ENCODE measurements around the gene CUEDC1.

The CUEDC1 gene

DNA sequence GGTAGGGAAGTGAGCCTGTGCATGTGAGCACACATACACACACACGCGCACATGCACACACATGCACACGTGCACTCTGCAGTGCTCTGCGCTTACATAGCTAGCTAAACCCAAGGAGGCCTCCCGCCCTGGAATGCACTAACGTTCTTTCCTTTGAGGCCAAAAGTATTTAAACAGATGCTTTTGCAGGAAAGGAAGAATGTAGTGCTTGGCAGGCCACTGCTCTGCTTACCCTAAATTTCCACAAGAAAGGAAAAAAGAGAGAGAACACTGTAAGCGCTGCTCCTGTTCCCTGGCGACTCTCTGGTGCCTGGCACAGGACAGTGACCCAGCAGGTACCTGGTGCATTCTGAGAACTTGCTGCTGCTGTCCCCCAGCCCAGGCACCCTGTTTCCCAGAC, 74.1 kb downstream of the CUEDC1 start:
- no peak for DNase-seq (ENCODE audit: low read depth in 3 of 3, low spot score in 1 of 3)

DNA sequence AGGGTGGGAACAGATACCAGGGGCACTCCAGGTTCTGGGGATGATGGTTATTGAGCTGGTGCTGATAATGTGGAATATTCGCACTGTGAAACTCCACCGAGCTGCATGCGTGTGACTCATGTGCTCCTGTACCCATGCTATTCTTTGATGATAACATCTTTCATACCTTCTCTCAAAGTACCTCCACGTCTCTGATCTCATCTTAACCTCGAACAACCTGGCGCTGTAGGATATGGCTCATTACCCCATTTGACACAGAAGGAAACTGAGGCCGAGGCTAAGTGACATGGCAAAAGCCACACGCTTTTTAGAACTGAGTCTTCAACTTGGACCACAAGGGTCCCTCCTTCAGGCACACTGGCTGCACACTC, 75.1 kb downstream of the CUEDC1 start:
- DNase-seq (ENCODE audit: low read depth in 3 of 3, low spot score in 1 of 3), result no peak

DNA sequence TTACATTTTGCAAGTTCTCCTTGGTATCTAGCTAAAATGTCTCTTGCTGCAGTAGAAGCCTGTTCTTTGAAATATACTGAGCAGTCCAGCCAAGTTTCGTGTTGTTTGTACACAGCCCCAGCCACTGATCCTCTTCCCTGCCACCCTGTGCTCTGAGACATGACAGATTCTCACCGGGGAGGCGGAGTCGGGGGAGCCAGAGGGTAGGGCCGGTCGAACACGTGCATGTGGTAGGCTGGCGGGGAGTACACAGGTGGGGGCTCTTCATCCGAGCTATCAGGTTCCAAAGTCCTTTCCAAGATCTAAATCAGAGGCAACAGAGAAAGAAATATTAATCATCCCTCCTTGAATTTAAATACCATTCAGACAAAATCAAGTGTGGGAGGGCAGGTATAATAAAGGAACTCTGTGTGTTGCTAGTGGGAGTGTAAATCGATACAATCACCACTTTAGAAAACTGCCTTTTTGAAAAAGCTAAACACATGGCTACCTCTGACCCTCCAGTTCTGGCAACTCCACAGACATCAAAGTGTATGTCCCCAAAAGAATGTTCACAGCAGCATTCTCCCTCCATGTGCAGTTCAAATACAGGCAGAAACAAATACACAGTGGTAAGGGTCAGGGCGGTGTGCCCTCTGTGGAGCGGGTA, 75.7 kb downstream of the CUEDC1 start:
- DNase-seq (ENCODE audit: low read depth in 3 of 3, low spot score in 1 of 3), result no peak

DNA sequence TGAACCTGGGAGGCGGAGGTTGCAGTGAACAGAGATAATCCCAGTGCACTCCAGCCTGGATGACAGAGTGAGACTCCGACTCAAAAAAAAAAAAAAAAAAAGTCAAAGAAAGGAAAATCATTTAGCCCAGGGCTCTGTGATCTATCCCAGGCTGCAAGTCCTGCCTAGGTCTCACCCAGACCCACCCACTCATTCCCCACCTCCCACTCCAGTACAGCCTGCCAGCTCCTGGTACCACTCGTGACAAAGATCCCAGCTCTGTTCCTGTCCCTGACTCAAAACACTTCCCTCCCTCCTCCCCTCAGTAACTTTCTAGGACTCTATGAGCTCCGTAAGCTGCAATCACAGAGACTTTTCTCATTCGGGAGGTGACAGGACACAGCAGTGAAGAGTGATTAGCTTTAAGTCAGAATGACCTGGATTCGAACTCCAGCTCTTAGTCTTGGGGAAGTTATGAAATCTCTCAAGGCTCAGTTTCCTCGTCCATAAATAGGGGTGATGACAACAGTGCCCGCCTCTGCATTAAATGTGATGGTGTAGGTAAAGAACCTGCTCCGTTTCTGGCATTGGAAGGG, 77.3 kb downstream of the CUEDC1 start:
- no peak for DNase-seq (ENCODE audit: low read depth in 3 of 3, low spot score in 1 of 3)

DNA sequence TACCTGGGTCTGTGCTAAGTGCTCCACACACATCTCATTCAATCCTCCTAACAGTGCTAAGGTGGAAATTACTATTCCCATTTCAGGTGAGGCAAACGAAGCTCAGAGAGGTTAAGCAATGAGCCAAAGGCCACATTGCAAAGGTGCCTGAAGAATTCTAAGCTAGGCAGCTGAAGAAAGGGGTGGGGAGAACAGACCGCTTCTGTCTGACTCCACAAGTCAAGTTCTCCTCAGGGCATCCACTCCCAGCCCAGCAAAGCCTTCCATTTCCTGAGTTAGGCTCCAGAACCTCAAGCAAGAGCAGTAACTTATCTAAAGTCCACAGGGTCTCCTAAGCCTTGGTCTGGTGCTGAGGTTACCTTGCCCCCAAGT, 78.4 kb downstream of the CUEDC1 start:
- DNase-seq (ENCODE audit: low read depth in 3 of 3, low spot score in 1 of 3), result no peak

DNA sequence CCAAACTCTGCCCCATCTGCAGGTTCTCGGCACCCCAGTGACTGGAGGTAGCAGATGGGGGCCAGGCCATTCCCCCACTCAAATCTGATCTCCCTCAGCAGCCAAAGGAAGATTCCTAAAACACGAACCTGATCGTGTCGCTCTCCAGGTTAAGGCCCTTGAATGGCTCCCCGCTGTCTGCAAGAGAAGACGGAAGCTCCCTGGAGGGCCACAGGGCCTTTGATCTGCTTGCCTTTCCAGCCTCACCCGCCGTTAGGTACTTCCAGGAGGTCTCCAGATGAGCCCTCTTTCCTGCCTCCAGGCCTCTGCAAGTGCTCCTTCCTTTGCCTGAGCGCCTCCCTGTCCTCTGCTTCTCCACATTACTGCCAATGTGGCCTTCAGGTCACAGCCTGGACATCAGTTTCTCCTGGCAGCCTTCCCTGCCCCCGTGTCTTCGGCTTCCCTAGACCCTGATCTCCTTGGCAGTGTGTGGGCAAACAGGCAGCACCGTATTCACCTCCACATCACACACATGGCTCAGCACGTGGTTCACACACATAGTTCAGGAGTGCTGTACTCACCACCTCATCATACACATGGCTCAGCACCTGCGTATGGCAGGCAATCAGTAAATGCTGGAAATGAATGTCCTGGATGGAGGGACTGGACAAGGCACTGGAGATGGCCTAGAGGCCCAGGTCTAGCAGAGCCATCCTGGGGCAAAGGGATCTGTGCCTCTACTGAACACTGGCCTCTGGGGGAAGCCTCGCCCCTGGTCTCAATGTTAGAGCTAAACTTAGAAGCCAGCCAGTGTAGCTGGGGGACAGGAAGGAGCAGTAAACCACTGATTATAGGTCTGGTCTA, 79.0 kb downstream of the CUEDC1 start:
- no peak for DNase-seq (ENCODE audit: low read depth in 3 of 3, low spot score in 1 of 3)

DNA sequence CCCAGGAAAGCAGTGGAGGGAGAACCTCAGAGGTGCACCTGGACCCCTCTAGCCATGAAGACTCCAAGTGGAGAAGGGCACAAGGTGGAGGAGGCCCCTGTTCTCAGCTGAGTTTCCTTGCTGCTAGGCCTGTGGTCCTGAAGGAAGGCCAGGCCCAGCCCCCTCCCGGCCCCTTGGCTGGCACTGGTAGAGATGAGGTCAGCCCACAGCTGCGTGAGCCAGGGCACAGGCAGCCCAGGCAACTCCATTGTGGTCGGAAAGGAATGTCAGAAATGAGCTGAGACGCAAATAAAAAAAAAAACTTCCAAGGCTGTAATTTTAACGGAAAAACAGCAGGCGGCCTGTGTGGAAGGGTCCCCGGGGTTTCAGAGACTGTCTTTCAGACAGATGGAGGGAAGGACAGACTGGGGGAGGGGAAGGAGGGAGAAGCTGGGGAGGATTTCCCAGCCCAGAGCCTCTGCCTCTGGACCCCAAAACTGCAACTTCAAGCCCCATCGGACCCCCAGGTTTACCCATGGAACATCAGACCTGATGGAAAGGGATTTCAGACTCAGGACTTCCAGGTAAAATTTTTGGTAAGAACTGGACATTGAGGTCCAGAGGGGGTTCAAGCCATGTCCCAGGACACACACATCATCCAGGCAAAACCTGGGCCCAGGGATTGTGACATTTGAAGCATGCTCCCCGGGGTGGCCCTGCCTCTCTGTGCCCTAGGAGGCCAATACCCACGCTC, 79.8 kb downstream of the CUEDC1 start:
- no peak for DNase-seq (ENCODE audit: low read depth in 3 of 3, low spot score in 1 of 3)

DNA sequence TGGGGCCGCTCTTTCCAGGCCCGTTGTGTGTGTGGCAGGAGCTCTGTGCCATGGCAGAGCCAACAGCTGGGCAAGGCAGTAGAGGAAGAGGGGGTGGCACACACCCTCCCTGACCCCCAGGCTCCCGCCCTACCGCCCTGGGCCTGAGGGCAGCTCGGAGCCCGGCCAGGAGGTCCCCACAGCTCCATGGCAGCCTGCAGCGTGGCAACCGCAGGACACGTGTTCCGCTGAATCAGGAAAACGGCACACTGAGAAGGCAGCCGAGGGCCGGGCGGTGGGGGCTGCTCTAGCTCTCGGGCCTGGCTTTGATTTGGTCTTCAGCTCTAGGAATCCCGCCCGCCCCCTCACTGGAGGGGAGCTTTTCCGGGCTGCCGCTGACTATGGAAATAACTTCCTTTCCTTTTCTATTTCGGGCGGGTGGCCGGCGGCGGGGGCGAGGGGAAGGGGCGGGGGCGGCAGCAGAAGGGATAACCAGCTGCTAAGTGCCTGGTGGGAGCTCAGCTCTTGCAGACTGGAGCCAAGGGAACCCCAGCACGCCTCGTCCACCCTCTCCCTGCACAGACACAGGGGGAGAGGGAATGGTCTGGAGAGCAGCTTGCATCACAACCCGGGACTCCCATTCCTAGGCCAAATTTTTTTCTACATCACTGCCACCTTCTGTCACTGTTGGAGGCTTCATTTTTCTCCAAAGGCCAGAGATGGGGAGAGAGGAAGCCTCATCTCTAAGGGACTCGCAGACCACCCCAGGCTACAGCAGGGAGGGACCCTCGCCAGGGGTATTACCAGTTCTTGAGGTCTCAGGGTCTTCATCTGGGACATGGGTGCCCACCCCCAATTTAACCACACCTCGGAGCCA, 80.5 kb downstream of the CUEDC1 start:
- no peak for DNase-seq (ENCODE audit: low read depth in 3 of 3, low spot score in 1 of 3)

DNA sequence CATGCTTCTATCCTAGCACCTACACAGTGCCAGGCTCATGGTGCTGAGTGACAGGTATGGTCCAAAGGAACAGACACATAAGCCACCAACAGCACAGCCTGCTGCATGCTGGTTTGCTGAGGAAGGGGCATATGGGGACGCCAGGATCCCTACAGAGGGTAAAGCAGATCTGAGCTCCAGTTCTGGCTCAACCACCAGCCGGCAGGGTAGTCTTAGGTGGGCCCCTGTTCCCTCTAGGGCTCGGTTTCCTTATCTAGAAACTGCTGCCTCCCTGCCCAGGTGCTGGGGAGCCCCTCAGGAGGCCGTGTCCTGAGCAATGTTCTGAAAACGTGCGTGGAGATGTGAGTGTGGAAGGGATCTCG, 81.2 kb downstream of the CUEDC1 start:
- DNase-seq (ENCODE audit: low read depth in 3 of 3, low spot score in 1 of 3), result no peak

DNA sequence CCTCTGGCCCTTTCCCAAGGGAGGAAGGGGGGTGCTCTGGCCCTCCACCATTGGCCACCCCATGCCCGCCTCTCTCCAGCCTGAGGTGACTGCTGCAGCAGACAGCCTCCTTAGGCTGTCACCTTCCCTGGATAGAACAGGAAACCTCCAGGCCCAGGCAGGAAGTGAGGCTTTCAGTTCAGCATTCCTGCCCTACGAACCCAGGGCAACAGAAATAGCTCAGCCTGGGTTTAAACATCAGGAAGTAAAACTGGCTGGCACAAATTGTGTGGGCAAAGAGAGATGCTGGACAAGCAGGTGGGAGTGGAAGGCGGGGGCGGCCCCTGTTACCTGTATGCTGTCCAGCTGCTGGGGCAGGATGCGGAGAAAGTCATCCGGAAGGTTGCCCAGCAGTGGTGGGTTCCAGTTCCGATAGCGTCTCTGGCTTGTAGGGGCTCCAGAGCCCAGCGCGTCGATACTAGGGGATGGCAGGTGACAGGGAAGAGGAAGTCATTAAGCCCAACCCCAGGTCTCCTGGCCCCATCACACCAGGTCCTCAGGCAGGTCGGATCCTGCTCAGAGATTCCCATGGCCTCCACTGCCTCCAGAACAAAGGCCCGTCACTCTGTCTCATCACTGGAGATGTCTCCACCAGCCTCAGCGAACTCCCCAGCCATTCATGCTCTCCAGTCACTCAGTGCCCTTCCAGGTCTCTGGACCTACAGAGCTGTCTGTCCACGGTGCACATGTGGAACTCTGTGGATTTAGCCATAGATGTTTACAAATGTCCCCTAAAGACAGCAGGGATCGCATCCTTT, 81.8 kb downstream of the CUEDC1 start:
- DNase-seq (ENCODE audit: low read depth in 3 of 3, low spot score in 1 of 3), result no peak

DNA sequence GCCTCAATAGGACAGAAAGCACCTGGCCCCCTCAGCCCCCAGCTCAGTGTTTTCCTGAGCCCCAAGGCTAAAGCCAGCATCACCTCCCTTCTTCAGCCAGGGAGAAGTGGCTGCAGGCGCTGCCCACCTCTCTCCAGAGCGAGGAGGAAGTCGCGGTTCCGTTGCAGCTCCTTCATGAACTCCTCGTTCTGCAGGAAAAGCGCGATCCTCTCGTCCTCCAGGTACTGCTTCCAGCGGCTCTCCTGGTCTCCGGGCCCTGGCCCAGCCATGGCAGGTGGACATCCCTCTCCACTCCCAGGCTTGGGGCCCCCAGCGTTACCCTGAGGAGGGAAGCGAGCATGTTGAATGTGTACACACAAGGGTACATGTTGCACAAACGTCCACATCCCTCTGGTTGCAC, 82.7 kb downstream of the CUEDC1 start:
- no peak for DNase-seq (ENCODE audit: low read depth in 3 of 3, low spot score in 1 of 3)

DNA sequence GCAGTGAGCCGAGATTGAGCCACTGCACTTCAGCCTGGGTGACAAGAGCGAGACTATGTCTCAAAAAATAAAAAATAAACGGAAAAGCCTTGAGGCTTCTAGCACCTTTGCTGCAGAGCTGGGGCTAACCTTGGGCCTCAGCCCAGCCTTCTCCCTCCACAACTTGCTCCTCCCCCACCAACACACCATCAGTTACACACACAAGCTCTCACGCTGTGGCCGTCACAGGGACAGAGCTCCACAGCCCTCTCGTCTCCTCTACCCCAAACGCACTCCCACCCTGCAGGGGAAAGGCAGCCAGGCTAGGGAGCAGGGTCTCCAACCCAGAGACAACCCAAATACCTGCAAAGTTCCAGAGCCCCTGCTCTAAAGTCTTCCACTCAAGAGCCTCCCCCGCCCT, 83.3 kb downstream of the CUEDC1 start:
- DNase-seq (ENCODE audit: low read depth in 3 of 3, low spot score in 1 of 3), result no peak

DNA sequence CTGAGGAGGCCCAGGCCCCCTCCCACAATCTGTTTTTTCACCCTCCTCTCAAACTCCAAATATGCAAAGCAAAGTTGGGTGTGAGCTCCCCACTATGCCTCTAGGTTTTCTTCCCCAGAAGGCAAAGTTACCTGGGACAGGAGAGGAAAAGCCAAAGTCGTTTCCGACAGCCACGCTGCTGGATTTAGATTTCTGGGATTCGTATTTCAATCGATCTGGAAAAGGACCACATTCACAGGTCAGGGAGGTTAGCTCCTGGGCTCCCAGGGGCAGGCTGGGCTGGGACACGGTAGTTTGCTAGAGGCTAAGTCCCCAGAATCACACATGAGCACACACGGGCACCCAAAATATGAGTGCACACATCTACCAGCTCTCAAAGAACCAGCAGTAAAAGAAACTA, 84.1 kb downstream of the CUEDC1 start:
- no peak for DNase-seq (ENCODE audit: low read depth in 3 of 3, low spot score in 1 of 3)

DNA sequence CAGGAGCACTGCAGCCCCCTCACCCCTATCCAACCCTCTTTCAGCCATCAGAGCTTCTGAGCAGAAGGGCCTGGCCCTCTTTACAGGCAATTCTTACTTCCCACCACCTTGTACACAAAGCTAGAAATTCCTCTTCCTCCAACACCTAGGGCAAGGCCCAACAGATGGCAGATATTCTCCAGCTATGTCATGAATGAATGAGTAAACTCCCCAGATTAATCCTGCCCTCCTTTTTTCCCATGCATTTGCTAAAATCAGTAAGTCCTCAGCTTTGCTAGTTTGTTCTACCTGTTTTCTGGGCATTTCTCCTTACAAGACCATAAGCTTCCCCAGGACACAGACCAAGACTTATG, 85.0 kb downstream of the CUEDC1 start:
- DNase-seq (ENCODE audit: low read depth in 3 of 3, low spot score in 1 of 3), result no peak

DNA sequence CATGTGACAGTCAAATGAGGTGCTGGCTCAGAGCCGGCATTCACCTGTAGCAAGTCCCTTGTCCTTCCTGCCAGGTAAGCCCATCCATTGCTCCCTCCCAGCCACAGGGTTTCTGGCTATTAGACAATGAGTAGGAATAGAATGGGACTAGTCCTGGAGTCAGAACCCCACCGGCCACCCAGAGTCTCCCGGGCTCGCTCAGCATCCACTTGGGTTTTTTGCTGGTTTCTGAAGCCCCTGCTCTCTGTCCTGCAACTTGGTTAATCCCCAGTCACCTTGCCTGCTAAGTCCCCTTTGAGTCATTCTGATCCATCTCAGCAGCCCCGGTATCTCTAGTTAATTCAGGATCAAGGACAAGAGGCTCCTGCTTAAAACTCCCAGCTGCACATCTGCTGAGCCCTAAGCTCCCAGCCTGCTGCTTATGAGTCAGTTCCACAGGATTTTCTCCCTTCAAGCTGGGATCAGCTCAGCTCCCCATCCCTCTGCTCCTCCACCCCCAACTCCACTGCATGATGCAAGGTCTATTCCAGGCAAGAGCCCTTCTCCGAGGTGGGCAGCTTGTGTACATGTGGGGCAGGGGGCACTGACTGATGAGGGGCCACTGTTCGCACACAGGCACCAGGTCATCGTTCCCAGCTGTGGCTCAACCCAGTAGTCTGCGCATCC, 85.5 kb downstream of the CUEDC1 start:
- no peak for DNase-seq (ENCODE audit: low read depth in 3 of 3, low spot score in 1 of 3)

DNA sequence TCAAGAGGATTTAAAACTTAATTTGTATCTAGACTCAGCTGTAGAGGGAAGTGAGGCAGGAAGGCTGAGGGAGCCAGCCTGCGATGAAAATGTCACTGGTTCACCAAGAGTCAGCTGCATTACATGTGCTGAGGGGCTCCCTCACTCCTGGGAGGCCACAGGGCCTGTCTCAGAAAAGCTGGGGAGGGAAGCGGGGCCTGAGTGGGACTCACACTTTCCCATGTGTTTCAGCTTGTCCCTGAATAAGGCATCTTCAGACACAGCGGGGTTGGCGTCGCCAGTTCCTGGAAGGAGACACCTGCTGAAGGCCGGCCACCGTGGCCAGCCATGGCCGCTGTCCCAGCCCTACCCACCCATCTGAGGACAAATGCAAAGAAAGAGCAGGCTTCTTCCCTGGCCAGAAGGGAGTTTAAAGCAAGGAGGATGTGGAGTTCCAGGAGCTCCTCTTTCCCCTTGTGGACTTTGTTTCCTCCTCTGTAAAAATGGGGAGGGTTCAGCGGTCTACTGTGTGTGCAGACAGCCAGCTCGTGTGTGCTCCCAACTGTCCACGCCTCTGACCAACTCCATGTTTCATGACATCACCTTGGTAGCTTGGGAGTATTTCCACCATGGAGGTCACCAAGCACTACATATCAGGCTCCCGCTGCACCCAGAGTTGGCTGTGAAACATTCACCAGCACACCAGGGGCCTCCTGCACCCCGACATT, 86.1 kb downstream of the CUEDC1 start:
- no peak for DNase-seq (ENCODE audit: low read depth in 3 of 3, low spot score in 1 of 3)

DNA sequence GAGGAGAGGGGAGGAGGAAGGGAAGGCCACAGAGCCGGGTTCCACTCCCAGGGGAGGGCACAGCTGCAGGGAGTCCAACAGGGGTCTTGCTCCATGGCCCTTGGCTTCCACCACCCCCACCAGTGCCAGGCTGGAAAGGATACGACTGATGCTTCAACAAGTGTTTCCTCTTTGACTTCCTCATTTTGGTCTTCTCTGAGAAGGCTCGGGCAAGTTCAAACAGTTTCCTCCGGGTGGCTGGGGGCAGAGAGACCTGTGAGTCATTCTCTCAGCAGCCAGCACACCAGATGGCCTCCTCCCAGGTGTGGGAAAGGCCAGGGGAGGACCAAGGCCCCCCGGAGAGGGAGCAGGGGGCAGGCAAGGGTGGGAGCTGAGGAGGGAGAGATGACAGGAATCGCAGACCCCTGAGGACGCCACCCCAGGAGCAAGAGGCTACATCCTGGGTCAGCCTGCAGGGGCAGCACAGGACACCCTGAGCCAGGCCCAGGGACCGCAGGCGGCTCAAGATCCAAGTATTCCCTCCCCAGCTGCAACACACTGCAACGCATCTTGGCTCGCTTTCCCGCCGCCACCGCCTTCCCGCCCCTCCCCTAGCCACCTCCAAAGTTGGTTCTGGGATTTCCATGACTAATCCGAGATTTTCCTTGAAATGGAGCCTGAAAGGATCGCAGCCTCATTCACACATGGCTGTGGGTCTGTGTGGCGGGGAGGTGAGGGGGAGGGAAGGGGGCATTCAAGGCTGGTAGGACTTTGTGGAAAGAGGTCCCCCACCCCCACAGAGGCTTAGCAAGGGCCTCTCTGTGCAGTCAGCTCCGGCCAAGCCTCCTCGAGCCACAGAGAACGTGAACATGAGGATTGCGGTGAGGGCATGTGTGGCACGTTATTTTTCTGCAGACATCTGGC, 87.0 kb downstream of the CUEDC1 start:
- no peak for DNase-seq (ENCODE audit: low read depth in 3 of 3, low spot score in 1 of 3)

DNA sequence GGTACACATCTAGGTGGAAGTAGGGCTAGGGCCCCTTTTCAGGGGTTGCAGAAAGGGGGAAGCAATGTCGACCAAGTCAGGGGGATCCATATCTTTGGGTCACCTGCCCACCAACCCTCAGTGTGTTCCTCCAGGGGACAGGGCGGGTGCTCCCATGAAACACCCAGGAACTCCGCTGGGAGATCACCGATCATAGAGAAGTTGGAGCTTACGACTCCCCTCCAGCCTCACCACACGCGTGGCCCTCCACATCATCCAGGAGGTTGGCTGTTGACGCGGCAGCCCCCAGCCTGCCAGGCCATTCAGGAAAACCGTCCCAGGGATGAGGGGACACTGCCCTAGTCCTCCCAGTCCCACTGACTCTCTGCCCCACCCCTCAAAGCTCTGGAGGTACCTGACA, 88.1 kb downstream of the CUEDC1 start:
- DNase-seq (ENCODE audit: low read depth in 3 of 3, low spot score in 1 of 3), result no peak

All from stimulated activated CD4-positive, alpha-beta T cell treated with anti-CD3 and anti-CD28 coated beads, TNF-alpha, amount 100 ng/mL, for 1 hour (primary cell).